GM19238 (cell line): ENCODE results near the gene SNX9.
"Not testable (repeated sequence)": the region's sequence is repeated elsewhere in the genome, so short reads cannot be mapped to it uniquely, and the experiment has no call there.

ENCODE experiments used
- DNase-seq: peaks from one replicate; pipeline ENCODE4 v3.0.0; 2011; ENCODE audit warnings: low spot score; ENCODE audit not compliant: insufficient read length

SNX9 gene

DNA sequence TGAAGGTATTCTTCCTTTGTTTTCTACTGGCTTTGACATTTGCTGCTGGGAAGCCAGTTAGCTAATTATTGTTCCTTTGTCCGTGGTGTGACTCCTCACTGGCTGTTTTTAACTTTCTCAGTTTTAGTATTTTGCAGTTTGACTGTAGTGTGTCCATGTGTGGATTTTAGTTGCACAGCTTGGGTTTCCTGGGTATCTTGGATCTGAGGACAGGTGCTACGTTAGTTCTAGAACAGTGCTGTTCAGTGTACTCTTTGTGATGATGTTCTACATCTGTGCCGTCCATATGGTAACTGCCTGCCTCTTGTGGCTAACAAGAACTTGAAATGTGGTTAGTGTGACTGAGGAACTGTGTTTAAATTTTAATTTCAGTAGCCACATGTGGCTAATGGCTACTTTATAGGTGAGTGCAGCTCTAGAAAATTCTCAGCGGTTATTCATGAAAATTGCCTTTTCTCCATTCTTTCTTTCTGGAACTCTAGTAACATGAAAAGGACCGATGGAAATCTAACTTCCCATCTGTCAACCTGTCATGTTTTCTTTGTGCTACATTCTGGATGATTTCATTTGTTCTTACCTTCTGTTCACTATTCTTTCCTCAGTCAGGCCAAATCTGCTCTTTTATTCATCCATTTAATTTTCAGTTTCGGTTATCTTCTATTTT, 7.4 kb downstream of the SNX9 start:
- peak; percentile 18 for DNase-seq

DNA sequence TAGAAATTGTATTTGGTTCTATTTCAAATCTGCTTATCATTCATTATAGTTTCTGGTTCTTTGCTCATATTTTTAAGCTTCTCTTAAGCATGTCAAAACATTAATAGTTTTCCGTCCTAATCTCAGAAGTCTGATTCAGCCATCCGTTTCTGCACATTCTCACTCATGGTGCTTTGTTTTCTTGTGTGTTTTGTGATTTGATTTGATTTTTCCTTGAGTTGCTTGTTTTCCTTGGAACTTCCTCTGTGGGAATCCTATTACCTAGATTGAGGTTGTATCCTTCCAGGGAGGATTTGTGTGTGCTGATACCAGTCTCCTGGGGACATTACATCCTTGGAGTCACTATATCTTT, 7.9 kb downstream of the SNX9 start:
- no peak for DNase-seq

DNA sequence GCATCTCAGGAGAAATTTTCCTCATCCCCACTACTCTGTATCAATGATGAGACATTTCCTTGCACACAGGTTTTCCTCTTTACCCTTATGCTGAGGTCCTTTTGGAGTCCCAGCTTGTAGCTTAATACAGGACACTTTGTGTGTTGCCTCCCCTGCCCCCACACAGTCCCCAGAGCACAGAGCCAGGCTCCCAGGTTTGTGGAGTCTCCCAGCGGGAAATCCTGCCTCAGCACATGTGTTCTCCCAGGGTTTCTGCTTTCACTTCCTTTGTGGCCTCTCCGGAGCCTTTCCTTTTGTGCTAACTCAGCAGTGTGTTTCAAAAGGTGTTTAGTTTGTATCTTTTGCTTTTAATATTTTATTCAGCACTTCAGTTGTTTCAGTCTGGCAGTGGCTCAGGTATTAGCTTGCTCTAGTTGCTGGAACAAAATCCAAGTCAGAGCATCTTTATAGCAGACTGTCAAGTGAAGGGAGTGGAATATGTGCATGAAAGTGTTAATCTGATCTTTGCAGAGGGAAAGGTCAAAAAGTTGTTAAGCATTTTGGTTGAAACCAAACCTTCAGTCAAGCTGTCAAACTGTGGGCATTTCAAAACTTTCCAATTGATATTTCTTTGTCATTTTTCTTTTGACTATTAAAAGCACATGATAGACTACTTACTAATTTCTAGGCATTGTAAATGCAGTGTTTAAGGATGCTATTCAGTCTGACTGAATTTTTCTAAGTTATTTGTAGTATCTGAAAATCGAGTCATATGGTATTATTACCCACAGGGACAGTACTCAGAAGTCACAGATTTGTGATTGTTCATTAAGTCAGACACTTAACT, 8.6 kb downstream of the SNX9 start:
- no peak for DNase-seq

DNA sequence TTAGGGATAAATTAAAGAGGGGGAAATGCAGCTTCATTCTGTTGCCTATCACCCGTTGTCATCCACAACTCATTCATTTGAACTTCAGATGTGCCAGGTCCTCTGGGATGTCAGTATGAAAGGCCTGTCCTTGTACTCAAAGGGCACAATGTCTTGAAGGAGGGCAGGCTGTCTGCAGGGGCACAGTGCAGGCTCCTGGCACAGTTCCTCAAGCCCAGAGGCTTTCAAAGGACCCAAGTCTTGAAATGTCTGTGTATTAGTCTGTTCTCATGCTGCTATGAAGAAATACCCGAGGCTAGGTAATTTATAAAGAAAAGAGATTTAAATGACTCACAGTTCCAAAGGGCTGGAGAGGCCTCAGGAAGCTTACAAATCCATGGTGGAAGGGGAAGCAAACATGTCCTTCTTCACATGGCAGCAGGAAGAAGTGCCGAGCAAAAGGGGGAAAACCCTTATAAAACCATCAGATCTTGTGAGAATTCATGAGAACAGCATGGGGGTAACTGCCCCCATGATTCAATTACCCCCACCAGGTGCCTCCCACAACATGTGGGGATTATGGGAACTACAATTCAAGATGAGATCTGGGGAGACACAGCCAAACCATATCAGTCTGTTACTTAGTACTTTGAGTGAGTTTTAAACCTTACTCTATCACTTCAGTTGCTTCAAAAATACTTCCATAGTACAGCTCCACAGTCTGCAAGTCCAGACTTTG, 9.4 kb downstream of the SNX9 start:
- DNase-seq = no peak

DNA sequence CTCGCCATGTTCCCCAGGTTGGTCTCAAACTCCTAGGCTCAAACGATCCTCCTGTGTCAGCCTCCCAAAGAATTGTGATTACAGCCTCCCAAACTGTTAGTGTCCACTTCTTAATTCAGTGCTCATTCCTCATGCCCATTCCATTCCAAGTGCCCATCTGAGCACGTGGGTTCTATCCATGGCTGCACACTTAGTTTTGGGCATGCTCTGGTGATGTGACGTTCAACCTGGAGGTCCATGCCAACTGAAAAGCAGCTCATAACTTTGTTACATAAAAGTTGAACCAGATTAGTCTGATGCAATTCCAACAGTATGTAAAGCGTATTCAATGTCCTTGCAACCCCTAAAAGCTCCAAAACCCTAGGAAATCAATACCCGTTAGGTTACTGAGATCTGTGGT, 11.5 kb downstream of the SNX9 start:
- no peak for DNase-seq

DNA sequence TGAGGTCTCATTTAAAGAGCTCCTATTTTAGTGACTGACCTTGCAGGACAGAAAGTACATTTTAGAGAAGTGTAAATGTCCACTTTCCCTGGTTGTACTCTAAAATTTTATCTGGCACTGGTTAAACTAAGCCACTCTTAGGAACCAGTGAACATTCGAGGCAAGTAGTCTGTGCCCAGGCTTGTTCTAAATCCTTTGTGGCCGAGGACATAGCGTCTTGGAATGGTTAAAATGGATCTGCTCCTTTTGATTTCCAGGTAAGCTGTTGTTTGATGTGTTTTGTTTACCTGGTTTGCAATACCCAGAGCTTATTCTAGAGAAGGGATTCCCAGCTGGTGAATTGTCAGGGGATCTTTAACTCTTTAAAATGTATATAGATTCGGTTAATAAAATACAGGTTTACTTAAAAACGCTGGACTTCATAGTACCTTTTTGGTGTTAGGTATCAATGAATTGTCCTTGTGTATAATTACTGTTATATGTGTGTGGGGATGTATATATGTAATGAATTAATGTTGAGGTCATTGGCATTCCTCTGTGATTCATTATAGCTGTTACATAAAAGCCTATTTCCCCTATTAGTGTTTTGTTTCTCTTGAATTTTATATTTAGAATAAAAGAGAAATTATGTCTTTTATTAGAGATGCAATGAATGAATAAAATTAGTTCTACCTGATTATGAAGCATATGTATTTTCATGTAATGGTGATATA, 15.8 kb downstream of the SNX9 start:
- no peak for DNase-seq

DNA sequence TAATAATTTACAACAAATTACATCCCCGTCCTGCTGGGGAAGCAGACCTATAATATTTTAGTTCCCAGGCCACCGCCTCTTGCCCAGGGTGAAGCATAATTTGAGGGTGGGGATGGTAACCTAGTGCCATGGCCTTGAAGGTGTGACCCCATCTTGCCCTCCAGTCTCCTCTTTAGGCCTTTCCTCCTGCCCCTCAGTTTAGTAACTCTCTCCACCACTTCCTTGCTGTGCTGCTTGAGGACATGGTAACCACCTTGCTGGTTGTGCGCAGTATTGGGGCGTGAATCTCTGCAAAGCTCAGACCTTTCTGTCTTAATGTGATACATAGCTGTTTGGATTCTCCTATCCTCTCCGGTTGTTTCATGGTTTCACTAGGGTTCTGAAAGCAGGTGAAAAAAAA, 16.6 kb downstream of the SNX9 start:
- DNase-seq = no peak

DNA sequence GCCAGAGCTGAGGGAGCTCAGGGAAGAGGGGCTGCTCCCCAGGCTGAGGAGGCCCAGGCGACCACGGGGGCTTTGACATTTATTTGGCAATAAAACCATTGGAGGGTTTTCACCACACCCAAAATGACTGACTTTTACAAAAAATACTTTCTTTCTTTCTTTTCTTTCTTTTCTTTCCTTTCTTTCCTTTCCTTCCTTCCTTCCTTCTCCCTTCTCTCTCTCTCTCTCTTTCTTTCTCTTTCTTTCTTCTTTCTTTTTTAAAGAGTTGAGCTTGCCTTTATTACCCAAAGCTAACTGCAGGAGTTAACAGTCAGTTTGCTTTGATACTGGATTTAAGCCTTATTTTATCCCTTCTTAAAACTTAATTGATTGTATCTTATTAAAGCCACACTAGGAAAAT, 17.2 kb downstream of the SNX9 start:
- DNase-seq = no peak

DNA sequence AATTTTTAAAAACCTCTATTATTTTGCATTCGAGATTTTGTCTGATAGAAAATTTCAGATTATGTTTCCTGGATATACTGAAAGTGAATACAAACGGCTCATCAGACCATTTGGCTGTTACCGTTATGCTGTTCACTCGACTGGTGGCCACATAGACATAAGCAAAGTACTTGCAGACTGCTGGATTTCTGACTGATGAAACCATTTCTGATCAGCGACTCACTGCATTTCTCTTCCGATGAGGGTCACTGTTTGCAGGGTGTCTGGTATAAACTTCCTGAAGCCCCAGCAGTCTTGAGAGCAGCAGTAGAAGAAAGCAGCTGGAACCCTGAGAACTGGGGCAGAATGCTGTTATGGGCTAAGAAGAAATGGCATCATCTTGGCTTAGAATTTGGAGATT, 17.7 kb downstream of the SNX9 start:
- DNase-seq = no peak

DNA sequence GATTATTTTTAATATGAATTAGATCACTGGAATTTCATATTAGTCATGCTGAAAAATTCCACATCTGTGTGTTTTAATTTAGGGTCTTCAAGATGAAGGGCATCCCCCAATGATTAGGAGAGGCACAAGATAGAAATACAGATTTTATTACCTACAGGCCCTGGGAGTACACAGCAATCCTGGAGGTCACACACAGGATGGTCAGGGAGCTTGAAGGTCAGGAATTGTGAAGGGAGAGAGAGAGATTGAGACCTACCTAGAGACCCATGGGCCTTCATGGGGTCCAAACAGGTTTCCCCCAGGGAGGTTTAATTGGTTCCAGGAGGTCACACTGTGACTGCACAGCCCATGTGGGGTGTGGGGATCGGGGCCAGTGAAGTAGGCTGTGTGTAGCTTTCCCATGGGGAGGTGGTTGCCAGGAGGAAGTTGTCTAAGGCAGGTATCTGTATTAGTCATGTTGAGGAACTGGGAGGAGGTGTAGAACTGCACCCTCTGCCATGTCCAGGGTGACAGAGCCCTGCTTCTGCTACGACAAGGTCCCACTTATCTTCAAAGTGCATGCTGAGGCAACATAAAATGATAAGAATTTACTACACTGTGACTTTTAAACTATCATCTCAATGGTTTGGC, 18.3 kb downstream of the SNX9 start:
- DNase-seq = peak; percentile 35

DNA sequence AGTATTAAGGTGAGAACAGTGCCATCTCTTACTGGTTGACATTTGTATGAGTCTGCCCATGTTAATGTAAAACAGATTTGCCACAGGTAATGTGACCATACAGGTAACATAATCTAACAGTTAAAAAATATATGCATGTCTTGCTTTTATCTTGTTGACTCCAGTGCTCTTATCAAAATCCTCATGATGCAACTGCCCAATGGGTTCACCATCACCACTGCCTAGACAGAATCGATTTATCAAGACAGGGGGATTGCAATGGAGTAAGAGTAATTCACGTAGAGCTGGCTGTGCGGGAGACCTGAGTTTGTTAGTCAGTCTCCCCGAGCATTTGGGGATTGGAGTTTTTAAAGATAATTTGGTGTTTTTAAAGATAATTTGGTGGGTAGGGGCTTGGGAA, 19.2 kb downstream of the SNX9 start:
- no peak for DNase-seq

DNA sequence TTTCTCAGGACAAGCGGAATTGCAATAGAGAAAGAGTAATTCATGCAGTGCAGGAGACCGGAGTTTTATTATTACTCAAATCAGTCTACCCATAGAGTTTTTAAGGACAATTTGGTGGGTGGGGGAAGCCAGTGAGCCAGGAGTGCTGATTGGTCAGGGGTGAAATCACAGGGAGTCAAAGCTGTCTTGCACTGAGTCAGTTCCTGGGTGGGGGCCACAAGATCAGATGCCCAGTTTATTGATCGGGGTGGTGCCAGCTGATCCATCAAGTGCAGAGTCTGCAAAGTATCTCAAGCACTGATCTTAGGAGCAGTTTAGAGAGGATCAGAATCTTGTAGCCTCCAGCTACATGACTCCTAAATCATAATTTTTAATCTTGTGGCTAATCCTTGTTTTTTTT, 21.1 kb downstream of the SNX9 start:
- not testable (repeated sequence) for DNase-seq

DNA sequence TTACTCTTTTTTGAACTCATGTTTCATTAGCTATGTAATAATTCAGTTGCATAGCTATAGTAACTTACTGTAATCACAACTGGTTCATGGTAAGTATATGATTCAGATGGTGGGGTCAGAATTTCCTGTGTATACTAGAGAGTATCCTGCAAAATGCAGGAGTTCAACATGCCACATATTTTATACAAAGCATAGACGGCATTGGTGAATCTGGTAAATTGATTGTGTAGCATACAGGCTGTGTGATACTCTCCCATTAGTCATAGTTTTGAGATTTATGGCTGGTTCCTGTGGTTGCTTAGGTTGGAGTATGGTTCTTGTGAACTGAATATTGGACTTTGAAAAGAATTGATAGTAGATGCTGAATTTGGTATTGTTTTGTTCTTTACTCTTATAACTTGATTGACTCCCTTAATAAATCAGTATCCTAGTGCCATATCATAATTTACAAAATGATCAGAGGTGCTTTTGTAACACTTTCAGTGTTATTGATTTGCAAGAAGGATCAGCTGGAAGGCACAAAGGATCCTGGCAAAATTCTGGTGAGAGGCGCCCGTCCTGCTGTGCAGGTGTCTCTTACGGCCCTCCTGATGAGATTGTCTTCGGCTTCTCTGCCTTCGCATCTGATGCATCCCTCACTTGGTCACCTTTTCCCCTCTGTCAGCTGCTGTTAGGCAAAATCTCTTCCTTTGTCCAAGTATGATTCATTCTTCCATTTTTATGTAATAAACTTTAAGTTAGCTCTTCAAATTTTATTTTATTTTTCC, 22.6 kb downstream of the SNX9 start:
- DNase-seq = no peak

DNA sequence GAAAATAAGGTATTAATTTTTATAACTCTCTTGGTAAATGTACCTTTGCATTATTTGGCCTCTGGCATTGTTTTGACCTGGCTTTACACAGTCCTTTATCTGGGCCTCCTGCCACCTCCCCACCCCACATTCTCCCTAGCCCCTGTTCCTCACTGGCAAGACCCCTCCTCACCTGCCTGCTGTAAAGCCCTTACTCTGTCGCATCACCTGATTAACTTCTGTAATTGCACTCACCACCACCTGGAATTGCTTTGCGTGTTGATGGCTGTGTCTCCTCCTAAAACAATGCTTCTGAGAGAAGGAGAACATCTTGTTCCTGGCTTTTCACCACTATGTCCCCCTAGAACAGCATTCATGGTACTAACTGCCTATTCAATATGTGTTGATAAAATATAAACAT, 24.8 kb downstream of the SNX9 start:
- DNase-seq = no peak

DNA sequence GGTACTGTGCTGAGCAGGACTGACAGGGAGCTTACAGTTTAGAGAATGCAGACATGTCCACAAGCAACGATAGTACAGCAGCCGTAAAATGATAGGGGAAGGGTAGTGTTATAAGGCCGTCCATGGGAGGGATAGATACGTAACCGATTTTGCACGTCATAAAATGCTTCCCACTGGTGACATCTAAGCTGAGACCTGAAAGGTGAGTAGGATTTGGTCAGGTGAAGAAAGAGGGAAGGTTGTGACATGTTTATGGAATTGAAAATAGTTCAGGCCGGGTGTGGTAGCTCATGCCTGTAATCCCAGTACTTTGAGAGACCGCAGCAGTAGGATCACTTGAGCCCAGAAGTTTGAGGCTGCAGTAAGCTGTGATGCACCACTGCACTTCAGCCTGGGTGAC, 25.6 kb downstream of the SNX9 start:
- DNase-seq = no peak

DNA sequence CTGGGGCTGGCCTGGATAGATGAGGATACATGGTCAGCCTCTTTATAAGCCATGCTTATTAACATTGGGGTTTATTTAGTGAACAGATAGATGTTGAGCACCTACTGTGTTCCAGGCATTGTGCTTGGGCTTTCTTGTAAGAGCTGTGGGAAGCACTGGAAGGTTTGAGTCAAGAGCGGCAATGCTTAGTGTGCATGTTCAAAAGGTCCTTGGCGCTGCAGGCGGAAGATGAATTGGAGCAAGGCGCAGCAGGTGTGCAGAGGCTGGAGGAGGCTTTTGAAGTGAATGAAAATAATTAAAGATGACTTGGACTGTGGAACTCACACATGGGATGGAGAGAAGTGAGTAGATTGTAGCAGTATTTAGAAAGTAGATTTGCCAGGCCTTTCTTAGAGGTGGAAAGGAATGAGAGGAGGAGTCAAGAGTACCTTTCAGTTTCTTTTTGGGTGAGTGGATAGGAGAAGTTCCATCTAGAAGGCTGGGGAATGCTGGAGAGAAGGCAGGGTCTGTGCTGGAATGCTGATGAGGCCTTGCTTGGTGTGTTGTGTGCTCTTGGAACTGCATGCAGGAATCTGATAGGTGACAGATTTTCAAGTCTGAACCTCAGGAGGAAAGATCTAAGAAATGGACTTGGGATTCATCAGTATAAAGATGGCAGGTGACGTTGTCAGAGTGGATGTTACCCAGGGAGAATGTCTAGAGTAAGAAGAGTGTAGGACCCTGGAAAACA, 26.4 kb downstream of the SNX9 start:
- no peak for DNase-seq

DNA sequence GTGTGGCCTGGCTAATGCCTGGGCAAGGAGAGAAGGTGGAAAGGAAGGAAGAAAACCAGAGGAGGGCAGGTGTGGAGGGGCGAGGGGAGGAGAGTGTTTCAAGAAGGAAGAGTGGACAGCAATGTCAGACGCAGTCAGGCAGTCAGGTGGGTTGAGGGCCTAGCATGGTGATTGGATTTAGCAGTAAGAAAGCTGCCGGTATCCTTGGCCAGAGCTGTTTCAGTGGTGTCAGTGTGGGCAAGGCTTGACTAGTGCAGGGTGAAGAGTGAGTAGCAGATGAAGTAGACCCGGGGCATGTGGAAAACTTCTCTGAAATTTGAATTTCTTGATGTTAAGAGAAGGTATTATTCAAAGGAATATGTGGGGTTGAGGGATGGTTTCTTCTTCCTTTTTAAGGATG, 27.0 kb downstream of the SNX9 start:
- DNase-seq = no peak

DNA sequence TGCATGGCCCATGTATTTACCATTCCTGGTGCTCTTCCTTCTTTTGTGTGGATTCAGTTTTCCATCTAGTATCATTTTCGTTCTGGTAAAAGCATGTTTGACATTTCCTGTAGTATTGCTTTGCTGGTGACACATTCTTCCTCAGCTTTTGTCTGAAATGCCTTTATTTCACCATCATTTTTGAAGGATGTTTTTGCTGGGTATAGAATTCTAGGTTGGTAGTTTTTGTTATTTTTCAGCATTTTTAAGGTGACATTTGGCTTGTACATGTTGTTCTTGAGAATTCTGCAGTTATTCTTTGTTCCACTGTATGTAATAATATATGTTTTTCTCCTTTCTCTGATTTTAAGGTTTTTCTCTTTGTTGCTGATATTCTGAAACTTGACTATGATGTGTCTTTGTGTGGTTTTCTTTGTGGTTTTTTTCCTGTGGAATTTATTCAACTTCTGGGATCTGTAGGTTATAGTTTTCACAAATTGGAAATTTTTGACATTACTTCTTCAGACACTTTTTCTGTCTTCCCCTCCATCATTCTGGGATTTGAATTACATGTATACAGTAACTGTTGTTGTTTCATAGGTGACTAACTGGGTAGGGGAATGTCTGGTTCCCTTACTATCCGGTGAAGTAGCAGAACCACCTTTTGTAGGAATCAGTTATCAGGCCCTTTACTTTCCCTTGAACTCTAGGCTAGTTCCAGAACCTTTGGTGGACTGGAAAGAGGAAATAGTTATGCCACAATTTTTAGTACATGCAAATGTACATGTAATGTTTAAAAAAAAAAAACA, 30.2 kb downstream of the SNX9 start:
- no peak for DNase-seq

DNA sequence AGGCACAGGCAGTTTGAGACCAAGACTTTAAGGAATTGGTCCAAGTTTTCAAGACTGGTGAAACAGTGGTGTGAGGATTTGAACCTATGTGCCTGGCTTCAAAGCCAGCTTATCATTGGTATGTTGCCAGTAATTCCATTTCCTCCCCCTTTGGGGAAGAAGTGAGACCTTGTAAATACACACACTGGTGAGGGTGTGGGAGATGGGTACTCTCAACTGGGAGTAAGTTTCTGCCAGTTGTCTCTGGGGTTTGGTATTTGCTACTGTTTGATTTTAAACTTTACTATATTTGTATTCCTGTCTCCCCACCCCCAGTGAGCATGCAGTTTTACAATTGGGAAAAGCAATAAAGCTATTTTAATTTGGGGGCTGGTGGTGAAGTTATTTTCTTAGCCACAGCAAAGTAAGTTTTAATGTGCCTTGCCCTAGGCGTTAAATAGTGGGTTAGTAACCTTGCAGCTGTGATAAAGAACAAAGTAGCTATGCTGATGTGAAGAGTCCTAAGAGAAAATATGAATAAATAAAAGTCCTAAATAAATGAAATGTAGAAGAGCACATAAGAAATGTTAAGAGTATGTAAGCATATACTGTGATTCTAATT, 31.0 kb downstream of the SNX9 start:
- DNase-seq = no peak
